Measurements from ENCODE around the gene TSGA10IP.

Gene TSGA10IP

GRCh38 chr11:65988791-65989592, 43.7 kb downstream of the TSGA10IP start:
- no peak overlapping the region for H3K27ac Mint-ChIP-seq
- H3K4me1 Mint-ChIP-seq: peaks cover 5% of the 10 kb centered on the region
- peak; percentile 88 for DNase-seq
- no peaks in the 10 kb centered on the region for H3K27me3 Mint-ChIP-seq (ENCODE audit: low read depth, poor library complexity)
- TF ChIP-seq CTCF (IDR thresholded peaks at IDR 0.05): peak; percentile 91
- H3K9me3 Mint-ChIP-seq: no peaks in the 10 kb centered on the region
- peaks cover 5% of the 10 kb centered on the region for H3K36me3 Mint-ChIP-seq (ENCODE audit: low read depth)
- H3K4me3 Mint-ChIP-seq: no peak overlapping the region

- H3K27ac Mint-ChIP-seq: no peak overlapping the region
- no peak for TF ChIP-seq CTCF (IDR thresholded peaks at IDR 0.05)
- H3K4me1 Mint-ChIP-seq: peaks cover 14% of the 10 kb centered on the region
- no peak overlapping the region for H3K4me3 Mint-ChIP-seq
- H3K36me3 Mint-ChIP-seq (ENCODE audit: low read depth): peaks cover 15% of the 10 kb centered on the region
- H3K27me3 Mint-ChIP-seq (ENCODE audit: low read depth, poor library complexity): no peaks in the 10 kb centered on the region
- no peaks in the 10 kb centered on the region for H3K9me3 Mint-ChIP-seq
- DNase-seq: no peak
These were observed 46.8 kb downstream of the TSGA10IP start for GRCh38 chr11:65992056-65992455.

- Mint-ChIP-seq H3K4me1 (peaks cover 26% of the 10 kb centered on the region), H3K36me3 (ENCODE audit: low read depth) (peaks cover 41% of the 10 kb centered on the region), H3K27me3 (ENCODE audit: low read depth, poor library complexity) (no peaks in the 10 kb centered on the region), H3K27ac (no peak overlapping the region), H3K4me3 (no peak overlapping the region), H3K9me3 (no peaks in the 10 kb centered on the region)
- TF ChIP-seq CTCF (IDR thresholded peaks at IDR 0.05): no peak
- DNase-seq: no peak
These were observed 52.0 kb downstream of the TSGA10IP start for GRCh38 chr11:65997286-65997685.

DNA sequence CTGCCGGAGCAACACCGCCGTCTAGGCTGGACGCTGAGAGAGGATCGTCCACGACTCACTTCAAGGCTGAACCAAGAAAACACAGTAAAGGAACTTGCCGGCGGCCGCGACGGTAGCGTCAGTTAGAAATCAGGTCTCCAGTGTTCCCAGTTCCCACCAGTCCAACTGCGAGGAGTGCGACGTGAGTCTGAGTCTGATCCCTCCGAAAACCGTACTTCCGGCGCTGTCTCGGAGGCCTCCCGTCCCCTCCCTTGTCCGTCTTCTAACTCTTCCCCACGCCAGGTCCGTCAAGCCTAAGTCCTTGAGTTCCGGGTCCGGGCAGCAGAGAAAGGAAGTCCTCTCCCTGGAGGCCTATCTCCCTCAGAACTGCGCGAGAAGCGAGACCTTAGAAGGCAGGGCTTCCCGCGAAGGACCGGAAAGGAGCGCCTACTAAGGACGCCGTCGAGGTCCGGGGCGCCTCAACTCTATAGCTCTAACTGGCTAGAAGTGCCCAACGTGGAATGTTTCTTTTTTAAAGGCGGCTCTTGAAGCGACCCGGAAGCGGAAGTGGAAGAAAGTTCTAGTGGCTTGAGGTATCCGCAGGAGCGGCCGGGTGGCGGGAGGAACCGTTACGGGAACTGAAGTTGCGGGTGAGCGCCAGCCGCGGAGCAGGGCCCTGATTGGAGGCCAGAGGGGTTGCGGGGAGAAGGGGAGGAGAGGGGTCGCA, 56.8 kb downstream of the TSGA10IP start, which contains the start of the genes BANF1 and EIF1AD:
BANF1 (plus strand) TSS at position 562 of the 706 bp plus-strand sequence. CDS start 748 bp downstream, outside the sequence.
EIF1AD (minus strand) TSS at position 216 of the 706 bp plus-strand sequence. CDS start 1,768 bp downstream, outside the sequence.
- H3K4me3 Mint-ChIP-seq: peak within 1 kb of the TSS; percentile 100
- H3K27me3 Mint-ChIP-seq (ENCODE audit: low read depth, poor library complexity): no peaks in the 10 kb centered on the region
- peaks cover 42% of the 10 kb centered on the region for H3K36me3 Mint-ChIP-seq (ENCODE audit: low read depth)
- H3K27ac Mint-ChIP-seq: peak within 1 kb of the TSS; percentile 100
- H3K4me1 Mint-ChIP-seq: peaks cover 24% of the 10 kb centered on the region
- DNase-seq: peak; percentile 83
- H3K9me3 Mint-ChIP-seq: no peaks in the 10 kb centered on the region
- no peak for TF ChIP-seq CTCF (IDR thresholded peaks at IDR 0.05)

DNA sequence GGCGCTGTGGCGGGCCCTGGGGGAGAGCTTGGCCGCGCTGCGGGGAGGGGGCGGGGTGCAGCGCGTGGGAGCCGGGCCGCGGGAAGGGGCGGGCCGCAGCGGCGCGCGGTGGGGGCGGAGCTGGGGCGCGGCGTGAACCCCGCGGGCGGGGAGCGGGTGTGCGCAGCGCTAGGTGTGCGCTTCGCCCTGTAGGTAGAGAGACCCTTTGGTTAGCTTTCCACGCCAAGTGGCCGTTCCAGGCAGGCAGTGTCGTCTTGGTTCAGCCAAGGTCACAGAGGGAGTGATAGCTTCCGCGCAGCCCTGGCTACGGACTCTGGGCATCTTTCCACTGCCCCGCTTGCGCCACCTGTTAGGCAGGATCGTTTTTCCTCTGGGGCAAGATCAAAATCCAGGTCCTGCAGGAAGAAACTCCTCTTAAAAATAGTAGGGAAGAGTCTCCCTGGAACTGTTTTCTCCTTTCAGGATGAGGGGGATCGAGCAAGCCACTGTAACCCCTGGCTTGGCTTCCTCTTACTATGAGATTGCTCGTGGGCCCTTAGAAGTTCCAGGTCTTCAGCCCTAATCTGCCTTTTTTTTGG, 57.5 kb downstream of the TSGA10IP start:
- DNase-seq: no peak
- no peaks in the 10 kb centered on the region for H3K27me3 Mint-ChIP-seq (ENCODE audit: low read depth, poor library complexity)
- H3K9me3 Mint-ChIP-seq: no peaks in the 10 kb centered on the region
- peak overlapping the region; percentile 100 for H3K27ac Mint-ChIP-seq
- H3K4me1 Mint-ChIP-seq: peaks cover 24% of the 10 kb centered on the region
- H3K36me3 Mint-ChIP-seq (ENCODE audit: low read depth): peaks cover 37% of the 10 kb centered on the region
- TF ChIP-seq CTCF (IDR thresholded peaks at IDR 0.05): no peak
- peak overlapping the region; percentile 100 for H3K4me3 Mint-ChIP-seq

Measured in nephron progenitor cell (in vitro differentiated cells).